HG03095 (cell line): Measurements from ENCODE around the gene RMND5B.

ENCODE experiments used
- ATAC-seq: cut with Tn5 transposase; IDR thresholded peaks from one replicate; pipeline ENCODE4 v1.9.1; 2021; ENCODE audit warnings: moderate library complexity; ENCODE audit not compliant: unreplicated experiment

The RMND5B gene

GRCh38 chr5:178199581-178200434 is 69.0 kb downstream of the RMND5B start:
- no peak for ATAC-seq
